Urinary bladder (tissue), 4 donors: ENCODE data around the gene CAPN5. TPM values are rescaled to one million over a fixed set of nuclear protein-coding genes. Genes with fewer than 3 reads are reported as not detected.
"Not testable (repeated sequence)": the region's sequence is repeated elsewhere in the genome, so short reads cannot be mapped to it uniquely, and the experiment has no call there.

Source experiments
- DNase-seq: peaks from one replicate; pipeline ENCODE4 v3.0.0-alpha.2; 2015; ENCODE audit errors: extremely low spot score
- H3K27ac ChIP-seq: one replicate; pipeline ENCODE4 v1.5.1; 2013; ENCODE audit warnings: low read depth, mild to moderate bottlenecking, moderate library complexity
- H3K36me3 ChIP-seq: one replicate; pipeline ENCODE4 v1.6.1; 2013; ENCODE audit warnings: mild to moderate bottlenecking, moderate library complexity; ENCODE audit not compliant: insufficient read depth
- H3K4me1 ChIP-seq: one replicate; pipeline ENCODE4 v1.6.1; 2013; ENCODE audit warnings: mild to moderate bottlenecking, moderate library complexity; ENCODE audit not compliant: insufficient read depth
- H3K4me3 ChIP-seq: one replicate; pipeline ENCODE4 v1.5.1; 2013; ENCODE audit warnings: low read depth, low read length
- WGBS: extraction: QIAGEN DNeasy Blood & Tissue Kit; methylation state at CpG from one replicate; pipeline ENCODE4 v1.1.7; 2013; 5-methylcytosine and 5-hydroxymethylcytosine counted together
- polyA plus RNA-seq: library from polyadenylated mRNA; stranded (reverse); fragments of 200-250 nt; gene quantifications from one replicate; pipeline ENCODE4 v1.2.3, GENCODE V29; 2013
- total RNA-seq: library from RNA; depleted of rRNA; stranded (reverse); fragments of >200 nt; gene quantifications from one replicate; pipeline ENCODE4 v1.2.3, GENCODE V29; 2014
- donor health status: healthy with polysubstance abuse.
- donor health status: healthy.

Gene CAPN5
- total RNA-seq, result 17.8 TPM
- polyA plus RNA-seq, result 14.8 TPM

DNA sequence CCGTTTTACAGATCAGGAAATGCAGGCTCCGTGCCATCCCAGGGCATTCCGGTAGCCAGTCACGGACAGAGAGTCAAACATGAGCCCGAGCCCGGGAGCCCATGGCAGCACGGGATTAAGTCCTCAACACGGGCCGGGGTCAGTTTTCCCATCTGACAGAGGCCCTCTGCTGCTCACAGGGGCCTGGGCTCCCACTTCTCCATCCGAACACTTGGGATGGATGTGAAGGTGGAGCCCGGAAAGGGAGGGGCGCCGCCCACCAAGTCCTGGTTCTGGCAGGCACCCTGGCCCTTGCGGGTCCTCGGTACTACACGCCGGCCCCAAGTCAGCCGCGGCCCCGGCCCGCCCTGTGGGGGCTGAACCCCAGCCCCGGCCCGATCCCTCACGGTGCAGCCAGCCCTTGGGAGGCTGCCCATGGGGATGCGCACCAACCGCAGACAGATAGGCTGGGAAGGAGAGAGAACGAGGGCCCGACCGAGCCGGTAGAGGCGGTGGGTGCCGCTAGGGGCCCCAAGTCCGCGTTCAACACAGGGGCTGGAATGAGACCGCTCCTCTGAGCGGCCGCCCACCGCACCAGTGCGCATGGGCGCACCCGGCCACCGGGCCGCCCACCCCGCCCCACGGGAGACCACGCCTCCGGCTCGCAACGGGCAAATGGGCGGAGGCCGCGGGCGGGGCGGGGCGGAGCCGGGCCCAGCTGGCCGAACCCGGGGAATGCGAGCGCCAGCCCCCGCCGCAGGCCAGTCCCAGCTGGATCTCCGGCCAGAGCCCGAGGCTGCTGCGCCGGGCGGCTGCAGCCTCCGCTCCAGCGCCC lies at the start of gene CAPN5:
Gene CAPN5, plus strand, starts transcription at position 743 of the 814 bp plus-strand sequence. CDS start 17,916 bp downstream, outside the sequence.
- DNase-seq, result peak; percentile 73
- Histone ChIP-seq H3K27ac (peak within 1 kb of the TSS; percentile 91), H3K4me1 (no peaks in the 10 kb centered on the region), H3K36me3 (no peaks in the 10 kb centered on the region), H3K4me3 (peak within 1 kb of the TSS; percentile 71)
- WGBS, result under 1% methylated on average over 69 of the region's 69 CpGs

DNA sequence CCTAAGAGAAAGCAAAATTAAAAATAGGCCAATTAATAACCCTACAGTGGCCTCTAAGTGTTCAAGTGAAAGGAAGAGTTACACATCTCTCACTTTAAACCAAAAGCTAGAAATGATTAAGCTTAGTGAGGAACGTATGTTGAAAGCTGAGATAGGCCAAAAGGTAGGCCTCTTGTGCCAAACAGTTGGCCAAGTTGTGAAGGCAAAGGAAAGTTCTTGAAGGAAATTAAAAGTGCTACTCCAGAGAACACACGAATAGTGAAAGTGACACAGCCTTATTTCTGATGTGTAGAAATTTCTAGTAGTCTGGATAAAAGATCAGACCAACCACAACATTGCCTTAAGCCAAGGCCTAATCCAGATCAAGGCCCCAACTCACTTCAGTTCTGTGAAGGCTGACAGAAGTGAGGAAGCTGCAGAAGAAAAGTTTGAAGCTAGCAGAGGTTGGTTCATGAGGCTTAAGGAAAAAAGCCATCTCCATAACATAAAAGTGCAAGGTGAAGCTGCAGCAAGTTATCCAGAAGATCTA lies 48.3 kb upstream of the CAPN5 start:
- 94% methylated on average over 2 of the region's 2 CpGs for WGBS
- H3K27ac ChIP-seq, result not testable (repeated sequence)

DNA sequence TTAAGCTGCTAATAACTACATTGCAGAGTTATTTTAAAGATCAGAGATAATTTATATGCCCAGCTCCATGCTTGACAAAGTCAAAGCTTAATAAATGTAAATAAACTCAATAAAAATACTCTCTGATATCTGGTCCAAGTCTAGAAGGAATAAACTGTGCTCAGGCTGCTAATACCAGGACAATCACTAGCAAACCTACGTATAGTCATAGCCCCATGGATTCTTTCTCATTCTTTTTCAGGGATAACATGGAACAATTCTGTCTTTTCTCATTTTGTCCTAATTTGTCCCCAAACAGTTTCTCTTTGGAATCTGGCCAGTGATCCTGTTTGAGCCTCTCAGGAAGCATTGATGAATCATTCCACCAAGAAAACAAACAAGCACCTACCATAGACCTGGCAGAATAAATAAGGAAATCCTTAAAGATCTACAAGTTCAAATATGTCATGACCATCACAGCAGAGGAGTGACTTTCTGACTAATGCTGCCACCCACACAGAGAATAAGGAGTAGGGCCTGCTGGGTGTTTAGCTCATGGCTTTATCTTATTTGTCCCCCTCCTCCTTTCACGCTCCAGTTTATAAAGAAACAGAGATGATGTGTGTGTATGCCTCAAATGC lies 46.7 kb upstream of the CAPN5 start:
- Histone ChIP-seq H3K4me1 (no peaks in the 10 kb centered on the region), H3K27ac (no peak overlapping the region), H3K4me3 (no peak overlapping the region), H3K36me3 (no peaks in the 10 kb centered on the region)
- 70% methylated on average over 2 of the region's 2 CpGs for WGBS
- DNase-seq, result no peak

More for the DNA sequence above, 48.3 kb upstream of the CAPN5 start:
- H3K36me3 ChIP-seq, H3K4me3 ChIP-seq, DNase-seq, H3K4me1 ChIP-seq: not testable (repeated sequence)

DNA sequence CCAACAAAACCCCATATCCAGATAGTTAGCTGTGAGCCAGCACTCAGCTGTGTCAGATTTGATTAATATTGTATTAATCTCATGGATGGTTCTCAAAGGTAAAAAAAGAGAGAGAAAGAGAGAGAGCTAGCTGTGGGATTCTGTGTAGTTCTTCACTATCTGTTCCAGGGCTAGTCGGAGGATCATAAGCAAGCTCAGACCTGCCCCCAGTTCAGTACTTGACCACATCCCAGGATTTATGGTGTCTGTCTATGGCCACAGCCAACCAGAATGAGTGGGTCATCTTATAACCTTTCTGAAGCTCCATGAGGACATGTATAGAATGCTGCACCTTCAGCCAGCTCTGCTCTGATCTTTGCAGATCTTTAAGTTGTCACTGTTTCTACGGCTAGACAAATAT lies 46.0 kb upstream of the CAPN5 start:
- no peak overlapping the region for H3K27ac ChIP-seq
- H3K4me3 ChIP-seq, result no peak overlapping the region
- no peaks in the 10 kb centered on the region for H3K4me1 ChIP-seq
- H3K36me3 ChIP-seq, result no peaks in the 10 kb centered on the region
- DNase-seq, result no peak
- WGBS, result 87% methylated on average over 2 of the region's 2 CpGs

DNA sequence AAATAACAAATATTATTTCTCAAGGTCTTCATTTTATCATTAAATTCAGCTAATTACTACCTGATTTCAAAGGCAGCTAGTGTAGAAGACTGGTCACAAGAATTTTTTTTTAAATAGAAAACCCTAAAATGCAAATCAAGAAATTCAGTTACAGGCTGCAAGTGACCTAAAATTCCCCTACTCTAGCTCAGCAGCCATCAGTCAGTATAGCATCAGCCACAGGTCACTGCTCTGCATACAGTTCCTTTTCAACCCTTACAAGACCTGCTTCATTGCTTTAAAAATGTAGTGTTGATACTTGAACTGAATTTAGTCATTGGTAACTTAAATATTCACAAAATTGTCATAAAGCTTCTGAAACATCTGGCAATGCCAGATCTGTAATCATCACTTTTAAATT lies 42.0 kb upstream of the CAPN5 start:
- no peak overlapping the region for H3K4me3 ChIP-seq
- no peak for DNase-seq

DNA sequence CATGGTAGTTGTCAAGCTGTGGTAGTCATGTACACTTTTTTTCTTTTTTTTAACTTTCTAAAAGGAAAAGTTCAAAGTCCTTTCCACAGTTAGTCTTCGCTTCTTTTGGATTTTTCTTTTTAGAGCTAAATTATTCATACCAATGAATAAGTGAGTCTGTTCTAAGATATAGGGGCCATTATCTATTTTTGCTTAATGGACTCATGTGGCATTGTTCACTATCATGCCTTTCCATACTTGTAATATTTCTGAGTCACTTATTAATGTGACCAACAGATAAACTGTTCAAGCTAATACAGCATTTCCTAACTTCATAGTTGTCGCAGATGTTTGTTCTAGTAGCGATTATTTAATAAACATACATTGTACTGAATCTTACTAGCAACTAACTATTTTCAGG lies 40.5 kb upstream of the CAPN5 start:
- 91% methylated on average over 3 of the region's 3 CpGs for WGBS
- Histone ChIP-seq H3K27ac (no peak overlapping the region), H3K36me3 (no peaks in the 10 kb centered on the region), H3K4me1 (no peaks in the 10 kb centered on the region), H3K4me3 (no peak overlapping the region)
- DNase-seq, result no peak

More for the DNA sequence above, 42.0 kb upstream of the CAPN5 start:
- H3K36me3 ChIP-seq, result no peaks in the 10 kb centered on the region
- H3K27ac ChIP-seq, result no peak overlapping the region
- H3K4me1 ChIP-seq, result no peaks in the 10 kb centered on the region

DNA sequence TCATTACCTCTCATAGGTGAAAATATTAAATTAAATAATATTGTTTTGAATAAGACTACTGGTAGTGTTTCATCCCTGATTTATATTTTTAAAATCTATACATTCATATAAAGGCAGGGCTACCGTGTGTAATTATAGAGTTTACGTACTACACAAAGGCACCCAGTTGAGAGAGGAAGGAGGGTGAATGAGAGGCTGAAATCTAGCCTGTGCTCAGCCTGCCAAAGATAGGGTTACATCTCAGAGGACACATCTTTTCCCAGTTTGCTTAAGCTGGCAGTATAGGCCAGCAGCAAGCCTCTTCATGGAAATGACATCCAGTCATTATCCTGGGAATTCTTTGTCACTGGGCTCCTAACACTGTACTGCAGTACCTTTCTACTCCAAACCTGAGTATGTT lies 40.0 kb upstream of the CAPN5 start:
- Histone ChIP-seq H3K4me3 (no peak overlapping the region), H3K27ac (no peak overlapping the region), H3K36me3 (no peaks in the 10 kb centered on the region), H3K4me1 (no peaks in the 10 kb centered on the region)
- no peak for DNase-seq
- WGBS, result 81% methylated on average over 2 of the region's 2 CpGs

DNA sequence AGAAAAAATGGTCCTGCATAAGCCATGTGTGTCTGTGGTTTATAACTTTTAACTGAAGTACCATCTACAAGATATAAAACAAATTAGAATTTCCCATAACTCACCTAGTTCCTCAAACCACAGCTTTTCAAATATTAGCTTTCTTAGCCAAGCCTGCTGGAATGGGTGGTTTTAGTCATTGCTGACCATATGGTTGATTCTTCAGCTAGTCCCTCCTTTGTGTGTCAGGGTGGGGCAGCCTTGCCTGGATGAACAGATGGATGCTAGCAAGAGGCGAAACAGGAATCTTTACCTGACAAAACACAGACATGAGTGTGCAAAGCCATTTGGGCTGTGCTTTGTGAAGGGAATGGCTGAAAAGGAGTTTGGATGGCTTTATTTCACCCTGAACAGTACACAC lies 39.5 kb upstream of the CAPN5 start:
- WGBS, result 79% methylated on average over 1 of the region's 1 CpG
- Histone ChIP-seq H3K4me3 (no peak overlapping the region), H3K36me3 (no peaks in the 10 kb centered on the region), H3K4me1 (no peaks in the 10 kb centered on the region), H3K27ac (no peak overlapping the region)
- DNase-seq, result no peak

DNA sequence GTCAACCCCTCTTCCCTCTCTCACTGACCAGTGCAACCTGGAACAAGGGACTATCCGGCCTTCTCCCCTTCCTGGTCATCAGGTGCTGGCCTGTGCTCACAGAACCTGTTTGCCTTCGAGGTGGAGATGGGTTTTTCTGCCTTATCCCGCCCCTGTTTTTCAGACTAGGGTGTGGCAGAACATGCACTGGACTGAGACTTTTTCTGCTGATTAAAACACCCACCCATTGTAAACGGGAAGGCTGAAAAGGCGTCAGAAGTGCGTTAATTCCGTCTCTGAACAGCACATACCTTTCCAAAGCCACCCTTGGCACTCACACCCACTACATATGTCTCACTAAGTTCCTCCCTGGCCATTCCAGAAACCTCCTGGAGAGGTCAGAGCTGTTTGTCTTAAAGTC lies 36.9 kb upstream of the CAPN5 start:
- Histone ChIP-seq H3K27ac (no peak overlapping the region), H3K36me3 (no peaks in the 10 kb centered on the region), H3K4me1 (no peaks in the 10 kb centered on the region), H3K4me3 (no peak overlapping the region)
- 64% methylated on average over 7 of the region's 7 CpGs for WGBS
- no peak for DNase-seq

DNA sequence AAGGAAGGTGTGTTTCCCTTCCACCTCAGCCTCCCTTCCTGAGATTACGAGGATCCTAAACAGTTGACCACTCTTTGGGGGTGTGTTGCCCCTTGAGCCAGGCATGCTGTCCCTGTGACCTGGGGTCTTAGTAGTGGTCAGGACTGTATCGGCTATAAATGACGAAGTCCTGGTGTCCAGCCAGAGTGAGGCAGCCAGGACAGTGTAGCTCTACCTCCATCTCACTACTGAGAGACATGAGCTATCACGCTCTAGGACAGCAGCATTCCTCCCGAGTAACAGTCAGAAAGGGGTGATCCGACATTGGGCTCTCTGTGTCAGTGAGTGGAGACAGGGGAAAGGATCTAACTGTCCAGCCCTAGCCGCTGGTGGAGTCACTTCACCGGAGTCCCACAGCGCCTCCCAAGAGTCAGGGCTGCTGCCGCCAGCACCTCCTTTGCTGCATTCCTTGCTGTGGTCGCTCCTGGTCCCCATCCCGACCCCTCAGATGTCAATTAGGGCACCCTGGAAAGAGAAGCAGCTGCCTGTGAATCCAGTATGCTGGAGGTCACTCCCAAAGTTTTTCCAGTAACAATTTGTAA lies 35.8 kb upstream of the CAPN5 start:
- no peaks in the 10 kb centered on the region for H3K4me1 ChIP-seq
- H3K27ac ChIP-seq, result no peak overlapping the region
- H3K4me3 ChIP-seq, result no peak overlapping the region
- 72% methylated on average over 12 of the region's 12 CpGs for WGBS
- no peak for DNase-seq
- H3K36me3 ChIP-seq, result no peaks in the 10 kb centered on the region

DNA sequence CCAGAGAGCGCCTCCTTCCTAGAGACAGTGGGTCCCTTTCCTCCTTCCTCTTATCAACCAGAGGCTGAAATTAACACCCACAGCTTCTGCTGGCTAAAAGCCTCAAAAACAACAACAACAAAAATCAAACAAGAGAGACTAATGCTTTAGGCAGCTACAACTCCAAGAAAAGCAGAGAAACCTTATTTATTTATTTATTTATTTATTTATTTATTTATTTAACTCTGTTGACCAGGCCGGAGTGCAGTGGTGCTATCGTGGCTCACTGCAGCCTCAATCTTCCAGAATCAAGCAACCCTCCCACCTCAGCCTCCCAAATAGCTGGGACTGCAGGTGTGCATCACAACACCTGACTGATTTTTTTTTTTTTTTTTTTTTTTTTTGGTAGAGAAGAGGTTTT lies 35.2 kb upstream of the CAPN5 start:
- Histone ChIP-seq H3K36me3 (no peaks in the 10 kb centered on the region), H3K27ac (no peak overlapping the region), H3K4me1 (no peaks in the 10 kb centered on the region), H3K4me3 (no peak overlapping the region)
- no peak for DNase-seq
- WGBS, result 94% methylated on average over 3 of the region's 3 CpGs

DNA sequence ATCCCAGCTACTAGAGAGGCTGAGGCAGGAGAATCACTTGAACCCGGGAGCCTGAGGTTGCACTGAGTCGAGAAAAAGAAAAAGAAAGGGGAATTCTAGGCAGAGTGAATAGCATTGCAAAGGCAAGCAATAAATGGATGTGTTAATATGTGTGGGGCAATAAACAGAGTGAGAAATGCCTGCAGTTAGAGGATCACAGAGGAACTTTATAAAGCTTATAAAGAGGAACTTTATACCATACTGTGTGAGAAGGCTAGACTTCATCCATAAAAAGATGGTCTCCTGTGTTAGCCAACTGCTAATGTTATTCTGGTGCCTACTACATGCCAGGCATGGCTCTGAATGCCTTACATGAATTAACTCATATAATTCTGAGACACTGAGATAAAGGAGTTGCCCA lies 31.7 kb upstream of the CAPN5 start:
- Histone ChIP-seq H3K27ac (no peak overlapping the region), H3K36me3 (no peaks in the 10 kb centered on the region), H3K4me1 (no peaks in the 10 kb centered on the region), H3K4me3 (no peak overlapping the region)
- no peak for DNase-seq
- WGBS, result 68% methylated on average over 2 of the region's 2 CpGs

DNA sequence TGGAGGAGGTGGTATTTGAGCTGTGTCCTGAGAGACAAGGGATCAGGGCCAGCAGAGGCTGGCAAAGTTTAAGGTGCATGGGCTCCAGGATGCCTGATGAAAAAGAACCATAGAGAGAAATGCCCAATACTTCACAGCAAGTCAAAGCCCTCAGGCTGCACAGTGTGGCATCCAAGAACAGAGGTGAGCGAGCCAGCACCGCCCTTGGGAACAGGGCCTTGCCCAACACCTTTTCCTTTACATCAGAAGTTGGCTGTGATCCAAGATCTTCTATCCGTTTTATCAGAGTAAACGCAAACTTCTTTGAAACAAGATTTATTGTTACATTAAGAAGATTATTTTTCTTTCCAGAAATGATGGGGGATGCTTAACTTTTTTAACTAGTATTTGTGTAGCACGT lies 31.2 kb upstream of the CAPN5 start:
- Histone ChIP-seq H3K4me3 (no peak overlapping the region), H3K4me1 (no peaks in the 10 kb centered on the region), H3K36me3 (no peaks in the 10 kb centered on the region), H3K27ac (no peak overlapping the region)
- no peak for DNase-seq
- WGBS, result 37% methylated on average over 5 of the region's 5 CpGs

DNA sequence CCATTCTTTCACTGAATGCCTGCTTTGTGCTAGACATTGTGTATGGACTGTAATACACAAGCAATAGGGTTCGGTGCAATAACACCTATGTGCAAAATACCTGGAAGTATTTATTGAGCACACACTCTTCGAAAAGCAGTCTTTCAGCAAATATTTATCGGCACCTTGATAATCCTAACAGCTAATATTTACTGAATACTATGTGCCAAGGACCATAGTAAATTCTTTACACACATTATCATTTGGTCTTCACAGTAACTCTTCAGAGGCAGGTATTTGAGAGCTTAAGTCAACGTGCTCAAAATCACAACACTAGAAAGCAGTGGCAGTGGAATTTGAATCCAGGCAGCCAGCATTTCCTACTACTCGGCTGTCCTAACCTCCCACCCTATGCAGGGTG lies 30.4 kb upstream of the CAPN5 start:
- Histone ChIP-seq H3K27ac (no peak overlapping the region), H3K4me1 (no peaks in the 10 kb centered on the region), H3K4me3 (no peak overlapping the region), H3K36me3 (no peaks in the 10 kb centered on the region)
- WGBS, result 52% methylated on average over 5 of the region's 5 CpGs
- DNase-seq, result no peak
